HG02943 (cell line): ENCODE results near the gene TMEM59.

ENCODE experiments used
- ATAC-seq: cut with Tn5 transposase; IDR thresholded peaks from one replicate; pipeline ENCODE4 v1.9.1; 2021; ENCODE audit warnings: mild to moderate bottlenecking, low read depth, moderate library complexity; ENCODE audit not compliant: unreplicated experiment

Gene TMEM59

DNA sequence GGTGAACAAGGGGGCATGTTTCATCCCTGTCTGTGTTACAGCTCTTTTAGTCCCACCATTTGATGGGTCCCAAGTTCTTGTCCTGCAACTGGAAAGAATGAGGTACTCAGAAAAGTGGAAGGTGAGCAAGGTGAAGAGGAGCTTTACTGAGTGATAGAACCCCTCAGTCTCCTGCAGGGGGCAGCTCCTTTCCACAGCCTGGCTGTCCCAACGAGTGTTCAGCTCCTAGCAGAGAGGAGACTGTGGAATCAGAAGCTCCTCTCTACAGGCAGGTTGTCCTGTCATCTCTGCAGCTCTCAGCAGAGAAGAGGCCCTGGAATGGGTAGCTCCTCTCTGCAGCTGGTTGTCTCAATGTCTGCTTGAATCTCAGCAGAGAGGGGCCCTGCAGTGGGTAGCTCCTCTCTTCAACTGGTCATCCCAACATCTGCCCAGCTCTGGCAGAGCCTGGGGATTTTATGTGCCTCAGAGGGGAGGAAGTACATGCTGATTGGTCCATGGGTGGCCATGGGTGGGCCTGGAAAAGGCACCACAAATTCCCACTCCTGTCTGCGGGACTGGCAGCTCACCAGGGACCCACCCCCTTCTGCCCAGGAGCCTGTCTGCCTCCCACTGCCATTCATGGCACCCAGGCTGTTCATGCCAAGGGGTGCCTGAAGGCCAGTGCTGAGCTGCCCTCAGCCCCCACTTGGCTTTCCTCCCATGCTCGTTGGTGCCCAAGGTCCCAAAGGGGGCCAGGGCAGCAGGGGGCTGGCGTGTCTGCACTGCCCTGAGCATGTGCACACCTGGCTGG, 60.7 kb downstream of the TMEM59 start:
- no peak for ATAC-seq

DNA sequence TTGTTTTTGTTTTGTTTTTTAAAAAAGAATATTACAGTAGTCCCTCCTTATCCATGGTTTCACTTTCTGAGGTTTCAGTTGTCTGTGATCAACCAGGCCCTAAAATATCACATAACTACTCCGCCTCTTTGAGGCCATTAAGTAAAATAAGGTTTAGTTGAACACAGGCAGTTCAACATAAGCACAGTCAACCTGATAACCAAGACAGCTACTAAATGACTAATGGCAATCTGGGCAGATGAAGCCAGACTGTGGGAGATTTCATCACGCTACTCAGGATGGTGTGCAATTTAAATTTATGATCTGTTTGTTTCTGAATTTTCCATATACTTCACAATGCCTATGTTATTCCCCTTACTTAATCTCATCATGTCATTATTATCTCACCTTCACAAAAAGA, 65.1 kb downstream of the TMEM59 start:
- no peak for ATAC-seq

DNA sequence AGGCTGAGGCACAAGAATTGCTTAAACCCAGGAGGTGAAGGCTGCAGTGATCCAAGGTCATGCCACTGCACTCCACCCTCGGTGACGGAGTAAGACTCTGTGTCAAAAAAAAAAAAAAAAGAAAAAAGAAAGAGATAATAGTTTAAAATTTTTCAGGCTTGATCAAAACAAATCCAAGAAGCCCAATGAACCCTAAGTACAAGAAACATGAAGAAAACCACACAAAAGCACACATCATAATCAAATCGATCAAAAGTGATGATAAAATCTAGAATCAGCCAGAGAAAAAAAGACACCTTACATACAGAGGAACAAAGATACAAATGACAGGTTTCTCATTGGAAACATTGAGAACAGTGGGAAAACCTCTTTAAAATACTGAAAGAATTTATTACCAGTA, 66.5 kb downstream of the TMEM59 start:
- no peak for ATAC-seq

DNA sequence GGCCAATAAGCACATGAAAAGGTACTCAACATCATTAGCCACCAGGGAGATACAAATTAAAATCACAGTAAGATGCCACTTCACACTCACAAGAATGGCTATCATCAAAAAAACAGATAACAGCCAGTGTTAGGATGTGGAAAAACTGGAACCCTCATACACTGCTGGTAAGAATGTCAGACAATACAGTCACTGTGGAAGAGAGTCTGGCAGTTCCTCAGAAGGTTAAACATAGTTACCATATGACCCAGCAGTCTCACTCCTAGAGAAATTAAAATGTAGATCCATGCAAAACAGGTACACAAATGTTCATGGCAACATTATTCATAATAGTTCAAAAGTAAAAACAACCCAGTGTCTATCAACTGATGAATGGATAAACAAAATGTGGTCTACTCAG, 68.3 kb downstream of the TMEM59 start:
- ATAC-seq: no peak

DNA sequence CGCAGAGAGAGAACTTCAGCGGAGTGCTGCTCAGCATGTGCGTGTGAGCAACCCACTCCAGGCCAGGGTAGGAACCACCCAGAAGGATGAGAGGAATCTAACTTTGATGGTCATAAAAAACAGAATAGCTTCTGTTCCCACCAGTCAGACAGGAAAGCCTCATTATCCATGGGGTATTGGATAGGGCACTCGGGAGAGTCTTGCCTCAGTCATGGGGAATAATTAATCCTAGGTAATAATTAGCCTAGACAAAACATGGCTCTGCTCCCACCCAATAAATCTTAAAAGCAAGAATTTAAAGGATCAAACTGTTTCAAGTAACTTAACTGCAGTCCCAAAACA, 70.3 kb downstream of the TMEM59 start:
- no peak for ATAC-seq

GRCh38 chr1:53982034-53982762, 70.8 kb downstream of the TMEM59 start:
- no peak for ATAC-seq

- ATAC-seq: no peak
These were observed 71.8 kb downstream of the TMEM59 start for GRCh38 chr1:53981220-53981619.

GRCh38 chr1:53979712-53980450, 73.1 kb downstream of the TMEM59 start:
- no peak for ATAC-seq
